Measurements from ENCODE around the gene HSD11B2. TPM values are rescaled to one million over a fixed set of nuclear protein-coding genes. Genes with fewer than 3 reads are reported as not detected.

The HSD11B2 gene
- total and polyA plus RNA-seq, 2 donors (not counting 3 experiments of a cell fraction or from before 2014, with no cell fraction given), result 0.10 TPM; not detected in 1

DNA sequence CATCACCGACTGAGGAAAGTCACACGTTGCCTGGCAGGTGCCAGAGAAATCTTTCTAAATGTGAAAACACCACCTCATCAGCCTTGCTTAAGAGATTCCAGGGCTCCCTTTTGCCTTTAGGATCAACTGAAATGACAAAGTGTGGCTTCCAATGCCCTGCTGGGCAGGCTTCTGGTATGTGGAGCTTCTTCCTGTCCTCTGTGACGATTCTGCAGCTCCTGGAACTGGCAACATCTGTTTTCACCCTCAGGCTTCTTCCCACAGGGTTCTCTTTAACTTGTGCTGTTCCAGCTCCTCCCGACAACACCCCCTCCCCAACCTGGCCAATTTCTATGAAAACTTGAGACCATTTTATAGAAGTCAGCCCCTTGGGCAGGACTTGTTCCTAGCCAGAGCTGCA lies 9.9 kb upstream of the HSD11B2 start:
- Histone ChIP-seq H3K27me3 (ENCODE audit: control insufficient read depth in 2 of 2, insufficient read depth in 2 of 2, low read length in 2 of 2) (peaks cover 20 to 29% of the 10 kb centered on the region in 2 experiments), H3K4me3 (replicated peaks in 1 of 3; ENCODE audit: insufficient read depth in 1 of 3, low read depth in 1 of 3, low read length in 3 of 3) (no peak overlapping the region), H2AFZ (ENCODE audit: low read depth, low read length) (no peak overlapping the region), H3K79me2 (ENCODE audit: control insufficient read depth, insufficient read depth, low read length) (no peaks in the 10 kb centered on the region), H3K9me3 (replicated peaks; ENCODE audit: control insufficient read depth, insufficient read depth, low read length) (no peaks in the 10 kb centered on the region), H3K9ac (replicated peaks; ENCODE audit: extremely low read depth, insufficient read depth, low read length) (no peak overlapping the region), H3K4me2 (ENCODE audit: insufficient read depth, low read length) (no peak overlapping the region), H4K20me1 (replicated peaks; ENCODE audit: control insufficient read depth, extremely low read depth, insufficient read depth, low read length) (no peaks in the 10 kb centered on the region), H3K36me3 (ENCODE audit: control insufficient read depth in 2 of 2, extremely low read depth in 1 of 2, insufficient read depth in 2 of 2, low read length in 2 of 2) (no peaks in the 10 kb centered on the region), H3K9me1 (replicated peaks; ENCODE audit: control insufficient read depth, extremely low read depth, insufficient read depth, low read length) (no peaks in the 10 kb centered on the region), H3K4me1 (ENCODE audit: control insufficient read depth, extremely low read depth, insufficient read depth, low read length) (peaks cover 2% of the 10 kb centered on the region), H3K27ac (ENCODE audit: insufficient read depth, low read depth, low read length) (no peak overlapping the region)
- BruUV-seq (replicated peaks), result no TSS peak
- ChIA-PET POLR2A (no interaction called here), CTCF (interaction anchor here (1.0 to 9.0 kb wide), 2 partner anchors 22 to 43 kb away, joined by 5 to 201 read pairs; no protein-coding TSS in a partner anchor)
- TF ChIP-seq, protein P1, sequence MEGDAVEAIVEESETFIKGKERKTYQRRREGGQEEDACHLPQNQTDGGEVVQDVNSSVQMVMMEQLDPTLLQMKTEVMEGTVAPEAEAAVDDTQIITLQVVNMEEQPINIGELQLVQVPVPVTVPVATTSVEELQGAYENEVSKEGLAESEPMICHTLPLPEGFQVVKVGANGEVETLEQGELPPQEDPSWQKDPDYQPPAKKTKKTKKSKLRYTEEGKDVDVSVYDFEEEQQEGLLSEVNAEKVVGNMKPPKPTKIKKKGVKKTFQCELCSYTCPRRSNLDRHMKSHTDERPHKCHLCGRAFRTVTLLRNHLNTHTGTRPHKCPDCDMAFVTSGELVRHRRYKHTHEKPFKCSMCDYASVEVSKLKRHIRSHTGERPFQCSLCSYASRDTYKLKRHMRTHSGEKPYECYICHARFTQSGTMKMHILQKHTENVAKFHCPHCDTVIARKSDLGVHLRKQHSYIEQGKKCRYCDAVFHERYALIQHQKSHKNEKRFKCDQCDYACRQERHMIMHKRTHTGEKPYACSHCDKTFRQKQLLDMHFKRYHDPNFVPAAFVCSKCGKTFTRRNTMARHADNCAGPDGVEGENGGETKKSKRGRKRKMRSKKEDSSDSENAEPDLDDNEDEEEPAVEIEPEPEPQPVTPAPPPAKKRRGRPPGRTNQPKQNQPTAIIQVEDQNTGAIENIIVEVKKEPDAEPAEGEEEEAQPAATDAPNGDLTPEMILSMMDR (IDR thresholded peaks at IDR 0.05; ENCODE audit: extremely low read depth in 1 of 2, insufficient read depth in 1 of 2, low read depth in 1 of 2, low read length in 2 of 2), result no peak
- TF ChIP-seq MYC (IDR thresholded peaks at IDR 0.05; ENCODE audit: low read depth, low read length), result no peak
- TF ChIP-seq EZH2 (IDR thresholded peaks at IDR 0.05; ENCODE audit: borderline replicate concordance, low read depth, low read length, severe bottlenecking), result no peak
- no peak for TF ChIP-seq JUN (IDR thresholded peaks at IDR 0.05; ENCODE audit: borderline replicate concordance, insufficient read depth, insufficient read length, low read depth)
- no peak for TF ChIP-seq POLR2A (IDR thresholded peaks at IDR 0.05; ENCODE audit: low read depth, low read length)
- FAIRE-seq (no peak), DNase-seq (ENCODE audit: low read depth, low spot score) (no peak)
- dilution Hi-C loops (cut with MboI; ENCODE audit: extremely low pct_ligation_motif_present, low sequenced_read_pairs) (no loop called here), intact Hi-C loops (cut with micrococcal nuclease) (no loop called here)

DNA sequence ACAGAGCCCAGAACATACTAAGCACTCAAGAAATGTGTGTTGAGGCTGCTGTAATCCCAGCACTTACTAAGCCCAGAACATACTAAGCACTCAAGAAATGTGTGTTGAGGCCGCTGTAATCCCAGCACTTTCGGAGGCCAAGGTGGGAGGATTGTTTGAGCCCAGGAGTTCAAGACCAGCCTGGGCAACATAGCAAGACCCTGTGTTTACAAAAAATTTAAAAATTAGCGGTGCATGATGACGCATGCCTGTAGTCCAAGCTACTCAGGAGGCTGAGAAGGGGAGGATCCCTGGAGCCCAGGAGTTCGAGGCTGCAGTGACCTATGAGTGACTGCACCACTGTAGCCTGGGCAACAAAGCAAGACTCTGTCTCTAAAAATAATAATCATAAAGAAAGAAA lies 7.9 kb upstream of the HSD11B2 start:
- H3K79me2 ChIP-seq (ENCODE audit: control insufficient read depth, insufficient read depth, low read length), result no peaks in the 10 kb centered on the region
- ChIA-PET CTCF (interaction anchor here (0.9 to 9.0 kb wide), 2 partner anchors 11 to 41 kb away, joined by 3 to 201 read pairs; no protein-coding TSS in a partner anchor), POLR2A (no interaction called here)
- no peak overlapping the region for H3K4me3 ChIP-seq (replicated peaks in 1 of 3; ENCODE audit: insufficient read depth in 1 of 3, low read depth in 1 of 3, low read length in 3 of 3)
- no peak overlapping the region for H2AFZ ChIP-seq (ENCODE audit: low read depth, low read length)
- DNase-seq (ENCODE audit: low read depth, low spot score) (no peak), FAIRE-seq (no peak)
- dilution Hi-C loops (cut with MboI; ENCODE audit: extremely low pct_ligation_motif_present, low sequenced_read_pairs), result no loop called here
- TF ChIP-seq, protein P1 (IDR thresholded peaks at IDR 0.05; ENCODE audit: extremely low read depth in 1 of 2, insufficient read depth in 1 of 2, low read depth in 1 of 2, low read length in 2 of 2), result no peak
- no peak for TF ChIP-seq FOS (IDR thresholded peaks at IDR 0.05; ENCODE audit: borderline replicate concordance, insufficient read depth, low read length)
- intact Hi-C loops (cut with micrococcal nuclease), result no loop called here
- no peaks in the 10 kb centered on the region for H3K9me1 ChIP-seq (replicated peaks; ENCODE audit: control insufficient read depth, extremely low read depth, insufficient read depth, low read length)
- H3K4me1 ChIP-seq (ENCODE audit: control insufficient read depth, extremely low read depth, insufficient read depth, low read length), result no peaks in the 10 kb centered on the region
- no peaks in the 10 kb centered on the region for H4K20me1 ChIP-seq (replicated peaks; ENCODE audit: control insufficient read depth, extremely low read depth, insufficient read depth, low read length)
- H3K27me3 ChIP-seq (ENCODE audit: control insufficient read depth in 2 of 2, insufficient read depth in 2 of 2, low read length in 2 of 2), result peaks cover 20 to 33% of the 10 kb centered on the region in 2 experiments
- no peaks in the 10 kb centered on the region for H3K36me3 ChIP-seq (ENCODE audit: control insufficient read depth in 2 of 2, extremely low read depth in 1 of 2, insufficient read depth in 2 of 2, low read length in 2 of 2)
- no peak overlapping the region for H3K4me2 ChIP-seq (ENCODE audit: insufficient read depth, low read length)
- H3K9me3 ChIP-seq (replicated peaks; ENCODE audit: control insufficient read depth, insufficient read depth, low read length), result no peaks in the 10 kb centered on the region
- no TSS peak for BruUV-seq (replicated peaks)
- H3K9ac ChIP-seq (replicated peaks; ENCODE audit: extremely low read depth, insufficient read depth, low read length), result no peak overlapping the region
- no peak overlapping the region for H3K27ac ChIP-seq (ENCODE audit: insufficient read depth, low read depth, low read length)
